VCaP (cell line): ENCODE results near the gene SKAP2.

Experiments
- H3K27ac ChIP-seq: fragments of 450-650 bp; 2 replicates; pipeline ENCODE4 v1.5.1; 2017
- TF ChIP-seq, protein P1 (sequence below): fragments of 450-650 bp; conservative IDR thresholded peaks from 2 replicates; pipeline ENCODE4 v1.5.1; 2017; ENCODE audit warnings: mild to moderate bottlenecking, moderate library complexity

The SKAP2 gene

DNA sequence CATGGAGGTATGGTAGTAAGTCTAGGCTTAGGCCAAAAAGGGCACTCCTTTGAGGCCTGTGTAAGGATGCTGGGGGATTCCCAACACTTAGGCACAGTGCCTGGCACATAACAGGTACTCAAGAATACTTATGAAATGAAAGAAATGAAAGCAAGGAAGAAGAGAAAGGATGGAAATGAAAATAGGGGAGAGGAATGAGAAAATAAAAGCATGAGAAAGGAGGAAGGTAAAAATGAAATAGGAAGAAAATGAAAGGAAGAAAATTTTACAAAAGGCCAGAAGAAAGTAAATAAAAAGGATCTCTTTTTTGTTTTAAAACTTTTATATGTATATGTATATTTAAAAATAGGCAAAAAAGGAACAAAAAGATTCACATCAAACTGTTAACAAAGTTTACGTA, 146.3 kb downstream of the SKAP2 start:
- H3K27ac ChIP-seq: no peak overlapping the region
- TF ChIP-seq, protein P1, sequence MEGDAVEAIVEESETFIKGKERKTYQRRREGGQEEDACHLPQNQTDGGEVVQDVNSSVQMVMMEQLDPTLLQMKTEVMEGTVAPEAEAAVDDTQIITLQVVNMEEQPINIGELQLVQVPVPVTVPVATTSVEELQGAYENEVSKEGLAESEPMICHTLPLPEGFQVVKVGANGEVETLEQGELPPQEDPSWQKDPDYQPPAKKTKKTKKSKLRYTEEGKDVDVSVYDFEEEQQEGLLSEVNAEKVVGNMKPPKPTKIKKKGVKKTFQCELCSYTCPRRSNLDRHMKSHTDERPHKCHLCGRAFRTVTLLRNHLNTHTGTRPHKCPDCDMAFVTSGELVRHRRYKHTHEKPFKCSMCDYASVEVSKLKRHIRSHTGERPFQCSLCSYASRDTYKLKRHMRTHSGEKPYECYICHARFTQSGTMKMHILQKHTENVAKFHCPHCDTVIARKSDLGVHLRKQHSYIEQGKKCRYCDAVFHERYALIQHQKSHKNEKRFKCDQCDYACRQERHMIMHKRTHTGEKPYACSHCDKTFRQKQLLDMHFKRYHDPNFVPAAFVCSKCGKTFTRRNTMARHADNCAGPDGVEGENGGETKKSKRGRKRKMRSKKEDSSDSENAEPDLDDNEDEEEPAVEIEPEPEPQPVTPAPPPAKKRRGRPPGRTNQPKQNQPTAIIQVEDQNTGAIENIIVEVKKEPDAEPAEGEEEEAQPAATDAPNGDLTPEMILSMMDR: no peak

DNA sequence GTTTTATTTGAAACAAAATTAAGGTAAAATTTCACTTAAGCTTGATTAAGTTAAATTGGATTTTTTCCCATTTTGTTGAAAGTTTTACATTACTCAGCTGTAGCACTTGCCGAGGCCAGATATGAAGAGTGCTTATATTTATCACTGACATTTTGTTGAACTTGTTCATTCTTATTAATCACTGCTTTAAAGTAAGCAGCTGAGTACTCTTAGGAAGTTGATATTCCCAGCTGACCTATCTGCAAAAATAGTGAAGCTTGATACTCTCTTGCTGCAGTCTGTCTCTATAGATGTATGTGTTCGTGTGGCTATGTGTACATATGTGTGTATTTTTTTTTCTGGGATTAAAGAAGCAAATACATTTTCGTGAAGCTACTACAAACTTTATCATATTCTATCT, 150.0 kb downstream of the SKAP2 start:
- TF ChIP-seq, protein P1: no peak
- peak overlapping the region; percentile 43 for H3K27ac ChIP-seq

DNA sequence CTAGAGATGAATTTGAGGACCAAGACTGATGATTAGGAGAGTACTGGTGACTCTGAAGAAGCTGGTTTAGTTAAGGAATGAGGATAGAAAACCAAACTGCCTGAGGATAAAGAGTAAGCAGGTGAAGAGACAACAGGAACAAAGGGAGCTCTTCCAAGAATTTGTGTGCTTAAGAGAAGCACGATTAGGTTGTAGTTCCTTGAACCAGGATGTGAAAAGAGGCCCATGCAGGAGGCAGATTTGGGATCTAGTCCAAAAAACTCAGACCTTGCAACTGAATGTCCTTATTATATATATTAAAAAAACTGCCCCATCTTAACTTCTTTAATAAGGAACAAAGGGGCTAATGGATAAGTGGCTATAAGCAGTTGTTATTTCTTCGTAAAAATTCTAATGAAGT, 150.4 kb downstream of the SKAP2 start:
- H3K27ac ChIP-seq: peak overlapping the region; percentile 43
- TF ChIP-seq, protein P1: no peak

DNA sequence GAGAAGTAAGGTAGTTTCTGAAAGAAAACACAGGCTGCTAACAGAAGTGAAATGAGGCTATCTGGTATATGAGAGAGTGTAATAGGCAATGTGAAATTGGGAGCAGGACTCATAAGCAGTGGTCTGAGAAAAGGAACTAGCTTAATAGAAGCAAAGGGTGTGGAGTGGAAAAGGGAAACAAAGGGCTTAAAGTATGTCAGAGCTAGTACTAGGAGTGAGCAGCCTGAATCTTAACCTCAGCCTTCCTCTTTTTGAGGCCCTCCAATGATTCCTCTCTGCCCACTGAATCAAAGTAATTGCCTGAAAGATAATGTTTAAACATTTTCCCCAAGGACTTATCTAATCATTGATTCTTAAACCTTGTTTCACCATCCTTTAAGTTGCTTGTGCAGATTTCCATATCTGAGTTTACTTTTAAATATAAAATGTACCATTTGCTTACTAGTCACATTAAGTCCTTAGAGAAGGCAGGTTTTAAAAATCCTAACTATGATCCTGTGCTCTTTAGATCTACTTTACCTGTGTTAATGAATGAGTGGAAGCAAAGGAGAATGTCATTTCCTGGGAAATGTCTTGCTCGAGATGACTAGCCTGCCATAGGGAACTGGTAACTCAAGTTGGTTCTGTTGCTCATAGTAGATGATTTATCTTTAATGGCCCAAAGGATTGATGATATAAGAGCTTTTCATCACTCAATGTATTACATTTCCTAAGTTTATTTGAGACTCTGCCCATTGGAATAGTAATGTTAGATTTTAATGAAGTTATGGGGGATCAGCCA, 155.0 kb downstream of the SKAP2 start:
- no peak overlapping the region for H3K27ac ChIP-seq
- TF ChIP-seq, protein P1: no peak

DNA sequence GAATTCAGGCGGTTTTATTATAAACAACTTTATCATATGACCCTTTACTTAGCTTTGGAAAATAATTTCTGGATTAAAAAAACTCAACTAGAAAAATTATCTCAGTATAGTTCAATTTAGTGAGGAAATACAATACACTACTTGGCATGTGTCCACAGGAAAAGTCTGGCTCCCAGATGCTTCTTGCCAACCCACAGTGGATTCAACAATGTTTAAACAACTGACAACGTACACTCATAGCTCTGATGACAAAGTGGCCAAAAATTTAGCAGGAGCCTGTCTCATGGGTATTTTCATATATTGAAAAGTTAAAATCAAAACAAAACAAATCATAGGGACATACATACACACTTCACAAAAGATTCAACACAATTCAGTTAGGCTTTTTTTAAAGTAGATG, 158.8 kb downstream of the SKAP2 start:
- H3K27ac ChIP-seq: no peak overlapping the region
- TF ChIP-seq, protein P1: no peak

DNA sequence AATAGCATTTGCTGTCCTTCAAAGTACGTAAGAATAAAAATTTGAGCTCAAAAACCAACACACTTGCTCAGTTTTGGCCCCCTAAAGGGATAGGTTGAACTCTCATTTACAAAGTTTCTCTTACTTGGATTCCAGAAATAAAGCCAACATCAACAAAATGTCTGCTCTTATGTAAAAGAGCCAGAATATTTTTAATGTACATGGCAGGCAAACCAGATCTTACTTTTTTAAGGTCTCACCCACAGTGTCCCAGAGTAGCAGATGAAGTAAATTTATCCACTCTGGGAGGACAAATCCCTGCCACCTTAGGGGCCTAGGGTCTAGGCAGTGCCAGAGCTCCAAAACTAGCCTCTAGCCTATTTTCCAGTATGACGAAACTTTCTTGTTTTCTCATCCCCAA, 159.6 kb downstream of the SKAP2 start:
- no peak overlapping the region for H3K27ac ChIP-seq
- TF ChIP-seq, protein P1: no peak

DNA sequence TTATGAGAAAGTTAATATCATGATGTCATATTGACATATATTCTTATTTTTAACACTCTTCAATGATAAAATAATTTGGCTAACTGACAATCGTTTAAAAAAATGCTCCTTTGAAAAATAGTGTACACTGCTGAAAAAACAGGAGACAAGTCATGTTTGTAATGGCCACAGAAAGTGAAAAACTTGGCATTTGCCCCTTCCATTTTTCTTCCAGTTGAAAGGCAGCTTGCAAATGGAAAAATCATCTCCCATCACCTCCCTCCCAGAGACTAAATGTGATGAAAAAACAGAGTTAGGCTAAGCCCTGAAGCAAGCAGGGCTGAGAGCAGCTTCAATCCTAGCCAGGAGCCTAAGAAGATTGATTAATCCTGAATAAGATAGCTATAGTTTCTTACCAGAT, 160.4 kb downstream of the SKAP2 start:
- no peak overlapping the region for H3K27ac ChIP-seq

More for the DNA sequence above, 160.4 kb downstream of the SKAP2 start:
- TF ChIP-seq, protein P1: no peak
